ENCODE results near the gene C1QTNF7.

GRCh38 chr4:15414551-15415091, 13.2 kb upstream of the C1QTNF7 start:
- TF ChIP-seq ZEB2 (tag by site-specific recombination; IDR thresholded peaks at IDR 0.05) (no peak), ZNF175 (tag by site-specific recombination; IDR thresholded peaks at IDR 0.05) (no peak), CTCF (tag by site-specific recombination; IDR thresholded peaks at IDR 0.05) (no peak), KLF17 (tag by site-specific recombination; IDR thresholded peaks at IDR 0.05) (no peak), ZFP37 (tag by site-specific recombination; IDR thresholded peaks at IDR 0.05) (no peak), ZNF155 (tag by site-specific recombination; IDR thresholded peaks at IDR 0.05) (no peak), PRDM1 (tag by site-specific recombination; IDR thresholded peaks at IDR 0.05) (no peak)
